Hematopoietic multipotent progenitor cell treated with erythropoietin and hydrocortisone succinate and interleukin-3 and kit ligand, for 8 days (in vitro differentiated cells): Measurements from ENCODE around the gene OSM.
"Not testable (repeated sequence)": the region's sequence is repeated elsewhere in the genome, so short reads cannot be mapped to it uniquely, and the experiment has no call there.

Experiments used
- DNase-seq: peaks from one replicate; pipeline ENCODE4 v3.0.0-alpha.2; 2015

Gene OSM

DNA sequence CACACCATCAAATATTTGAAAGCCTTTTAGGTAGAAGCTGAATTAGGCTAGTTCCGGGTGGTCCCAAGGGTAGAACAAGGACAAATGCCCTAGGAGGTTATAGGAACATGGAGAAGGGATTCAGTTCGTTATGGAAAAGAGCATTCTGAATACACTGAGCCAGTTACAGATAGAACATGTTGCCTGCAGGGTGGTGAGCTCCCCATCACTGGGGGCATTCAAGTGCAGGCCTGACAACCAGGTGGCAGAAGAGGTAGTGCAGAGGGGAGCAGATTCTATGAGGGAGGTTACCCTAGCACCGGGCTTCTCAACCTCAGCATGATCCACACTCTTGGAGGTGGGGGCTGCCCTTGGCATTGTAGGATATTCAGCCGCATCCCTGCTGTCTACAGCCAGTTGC is 44.3 kb downstream of the OSM start:
- no peak for DNase-seq

DNA sequence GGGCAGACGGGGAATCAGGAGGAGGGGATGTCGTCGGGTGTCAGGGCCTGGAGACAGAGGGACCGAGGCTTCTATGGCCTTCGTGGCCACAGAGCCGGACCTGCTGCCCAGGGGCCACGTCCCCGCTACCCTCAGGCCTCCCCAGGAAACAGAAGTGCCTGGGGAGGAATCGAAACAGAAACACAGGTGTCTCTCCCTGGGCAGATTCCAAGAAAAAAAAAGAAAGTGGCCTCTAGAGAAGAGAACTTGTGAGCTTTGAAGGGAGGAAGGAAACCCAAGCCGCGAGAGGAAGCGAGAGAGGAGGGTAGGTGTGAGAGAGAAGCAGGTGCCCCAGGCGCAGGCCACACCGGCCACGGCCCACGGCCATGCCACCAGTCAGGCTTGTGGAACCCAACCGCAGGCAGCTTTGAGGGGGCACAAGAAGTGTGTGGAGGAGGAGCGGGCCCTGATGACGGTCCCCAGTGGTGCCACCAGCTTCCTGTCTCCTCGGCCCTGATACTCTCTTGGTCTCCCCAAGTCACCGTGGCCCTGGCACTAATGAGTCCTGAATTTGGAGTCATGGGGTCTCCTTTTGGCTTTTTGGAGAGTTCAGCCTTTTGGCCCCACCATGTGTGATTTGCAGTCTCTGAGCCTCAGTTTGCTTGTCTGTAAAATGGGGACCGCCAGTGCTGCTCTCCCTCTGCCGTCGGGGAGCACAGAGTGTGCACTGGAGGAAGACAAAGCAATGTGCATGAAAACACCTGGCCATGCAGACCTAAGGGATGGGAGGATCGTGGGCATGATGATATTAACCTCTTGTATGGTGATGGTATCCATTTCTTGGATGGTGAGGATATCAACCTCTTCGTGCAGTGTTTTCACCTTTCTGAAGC is 45.3 kb downstream of the OSM start:
- DNase-seq, result no peak

DNA sequence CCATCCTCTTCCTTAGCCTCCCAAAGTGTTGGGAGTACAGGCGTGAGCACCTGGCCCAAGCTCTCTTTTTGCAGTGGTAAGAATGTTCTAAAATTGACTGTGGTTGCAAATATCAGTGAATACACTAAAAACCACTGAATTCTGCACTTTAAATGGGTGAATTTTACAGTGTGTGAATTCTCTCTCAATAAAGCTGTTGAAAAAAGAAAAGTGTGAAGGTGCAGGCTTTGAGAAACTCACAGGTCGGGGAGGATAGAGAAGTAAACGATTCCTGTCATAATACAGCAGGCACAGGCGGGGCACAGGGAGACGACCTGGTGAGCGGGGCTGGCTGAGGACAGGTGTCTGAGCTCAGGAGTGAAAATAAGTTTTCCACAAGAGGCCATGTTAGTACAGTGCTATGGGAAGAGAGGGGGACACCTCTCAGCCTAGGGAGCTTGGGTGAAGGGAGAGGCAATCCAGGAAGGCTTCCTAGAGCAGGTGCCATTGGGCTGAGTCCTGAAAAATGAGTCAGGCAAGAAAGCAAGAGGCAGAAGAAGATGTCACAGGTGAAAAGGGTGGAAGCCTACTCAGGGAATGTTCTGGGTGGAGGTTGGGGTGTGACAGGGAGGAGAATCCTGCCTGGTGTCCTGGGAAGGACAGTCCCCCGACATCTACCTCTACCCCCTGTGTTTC is 46.2 kb downstream of the OSM start:
- no peak for DNase-seq

DNA sequence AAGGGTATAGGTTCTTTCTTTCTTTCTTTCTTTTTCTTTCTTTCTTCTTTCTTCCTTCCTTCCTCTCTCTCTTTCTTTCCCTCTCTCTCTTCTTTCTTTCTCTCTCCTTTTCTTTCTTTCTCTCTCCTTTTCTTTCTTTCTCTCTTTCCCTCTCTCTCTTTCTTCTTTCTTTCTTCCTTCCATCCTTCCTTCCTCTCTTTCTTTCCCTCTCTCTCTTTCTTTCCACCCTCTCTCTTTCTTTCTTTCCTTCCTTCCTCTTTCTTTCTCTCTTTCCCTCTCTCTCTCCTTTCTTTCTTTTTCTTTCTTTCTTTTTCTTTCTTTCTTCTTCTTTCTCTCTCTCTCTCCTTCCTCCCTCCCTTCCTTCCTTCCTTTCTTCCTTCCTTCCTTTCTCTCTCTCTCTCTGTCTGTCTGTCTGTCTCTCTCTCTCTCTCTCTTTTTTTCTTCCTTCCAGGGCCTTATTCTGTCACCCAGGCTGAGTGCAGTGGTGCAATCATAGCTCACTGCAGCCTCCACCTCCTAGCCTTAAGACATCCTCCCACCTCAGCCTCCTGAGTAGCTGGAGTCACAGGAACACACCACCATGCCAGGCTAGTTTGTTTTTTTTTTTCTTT is 46.9 kb downstream of the OSM start:
- DNase-seq, result no peak

DNA sequence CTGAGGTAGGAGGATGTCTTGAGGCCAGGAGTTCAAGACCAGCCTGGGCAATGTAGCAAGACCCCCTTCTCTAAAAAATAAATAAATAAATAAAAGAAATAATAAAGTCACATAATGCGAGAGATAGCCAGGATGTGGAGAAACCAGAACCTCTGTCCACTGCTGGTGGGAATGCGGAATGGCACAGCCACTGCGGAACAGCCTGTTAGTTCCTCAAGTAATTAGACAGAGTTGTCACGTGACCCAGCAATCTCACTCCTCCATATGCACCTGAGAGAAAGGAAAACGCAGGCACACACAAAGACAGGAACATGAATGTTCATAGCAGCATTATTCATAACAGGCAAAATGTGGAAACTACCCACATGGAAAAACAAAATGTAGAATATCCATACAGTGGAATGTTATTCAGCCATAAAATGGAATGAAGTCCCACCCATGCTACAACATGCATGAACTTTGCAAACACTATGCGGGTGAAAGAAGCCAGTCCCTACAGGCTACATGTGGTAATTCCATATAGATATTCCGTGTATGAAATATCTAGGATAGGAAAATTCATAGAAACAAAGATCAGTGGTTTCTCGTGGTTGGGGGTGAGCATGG is 47.5 kb downstream of the OSM start:
- DNase-seq, result no peak

DNA sequence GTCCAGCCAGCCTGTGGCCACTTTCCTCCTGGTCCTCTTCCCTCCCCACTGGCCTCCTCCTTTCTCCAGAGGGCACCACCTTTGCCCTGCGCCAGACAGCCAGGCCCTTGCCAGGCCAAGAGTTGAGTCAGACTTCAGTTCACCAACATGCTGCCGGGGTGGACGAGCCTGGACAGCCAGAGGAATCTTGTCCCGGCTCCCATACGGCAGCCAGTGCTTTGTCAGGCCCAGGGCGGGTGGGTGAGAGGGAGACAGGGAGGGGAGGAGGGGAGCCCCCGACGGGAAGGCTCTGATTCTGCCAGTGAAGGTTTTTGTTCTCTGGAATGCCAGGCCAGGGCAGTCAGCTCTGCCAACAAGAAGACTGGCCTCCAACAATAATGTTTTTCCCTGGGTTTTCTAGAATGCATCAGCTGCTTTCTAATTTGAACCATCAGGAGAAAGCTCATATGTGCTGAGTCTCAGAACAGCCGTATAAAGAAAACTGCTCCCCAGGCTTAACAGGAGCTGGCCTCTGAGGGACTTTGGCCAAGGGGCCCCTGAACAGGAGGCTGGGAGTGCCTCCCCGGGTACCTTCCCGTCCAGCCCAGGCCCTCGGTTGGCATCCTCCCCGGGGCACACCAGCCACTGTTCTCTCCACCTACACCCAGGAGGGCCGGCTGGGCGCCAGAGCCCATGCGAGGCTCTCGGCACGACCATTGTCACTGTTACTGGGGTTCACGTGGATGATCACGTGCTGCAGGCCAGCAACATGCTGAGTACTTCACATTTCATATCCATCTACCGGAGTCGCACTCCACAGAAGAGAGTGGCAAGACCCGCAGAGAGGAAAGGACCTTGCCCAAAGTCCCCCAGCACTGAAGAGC is 48.7 kb downstream of the OSM start:
- no peak for DNase-seq

DNA sequence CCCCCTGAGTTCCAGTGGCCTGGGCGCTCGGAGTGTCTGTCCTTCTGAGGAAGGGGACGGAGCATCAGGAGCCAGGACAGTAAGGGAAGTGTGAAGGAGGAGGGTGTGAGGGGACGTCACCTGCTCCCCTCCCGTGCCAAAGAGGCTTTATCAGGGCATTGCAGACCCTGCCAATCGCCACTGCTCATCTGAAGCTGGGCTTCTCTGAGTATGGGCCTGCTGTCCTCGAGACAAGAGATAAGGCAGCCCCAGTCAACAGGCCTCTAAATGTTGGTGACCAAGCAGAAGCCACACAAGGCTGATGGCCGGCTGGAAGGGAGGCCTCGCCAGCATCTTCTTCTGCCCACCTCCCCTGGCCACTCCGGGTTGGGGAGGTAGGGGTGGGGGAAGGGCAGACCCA is 49.9 kb downstream of the OSM start:
- DNase-seq, result peak; percentile 96

DNA sequence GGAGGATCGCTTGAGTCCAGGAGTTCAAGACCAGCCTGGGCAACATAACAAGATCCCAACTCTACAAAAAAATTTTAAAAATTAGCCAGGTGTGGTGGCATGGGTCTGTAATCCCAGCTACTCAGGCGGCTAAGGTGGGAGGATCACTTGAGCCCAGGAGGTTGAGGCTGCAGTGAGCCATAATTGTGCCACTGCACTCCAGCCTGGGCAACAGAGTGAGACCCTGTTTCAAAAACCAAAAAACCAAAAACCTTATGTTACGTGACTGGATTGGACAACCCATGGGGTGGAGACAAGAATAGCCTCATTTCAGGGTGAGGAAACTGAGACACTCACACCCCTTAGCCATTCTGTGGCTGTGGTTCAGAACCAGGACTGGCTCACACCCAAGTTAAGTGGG is 50.4 kb downstream of the OSM start:
- DNase-seq, result not testable (repeated sequence)

DNA sequence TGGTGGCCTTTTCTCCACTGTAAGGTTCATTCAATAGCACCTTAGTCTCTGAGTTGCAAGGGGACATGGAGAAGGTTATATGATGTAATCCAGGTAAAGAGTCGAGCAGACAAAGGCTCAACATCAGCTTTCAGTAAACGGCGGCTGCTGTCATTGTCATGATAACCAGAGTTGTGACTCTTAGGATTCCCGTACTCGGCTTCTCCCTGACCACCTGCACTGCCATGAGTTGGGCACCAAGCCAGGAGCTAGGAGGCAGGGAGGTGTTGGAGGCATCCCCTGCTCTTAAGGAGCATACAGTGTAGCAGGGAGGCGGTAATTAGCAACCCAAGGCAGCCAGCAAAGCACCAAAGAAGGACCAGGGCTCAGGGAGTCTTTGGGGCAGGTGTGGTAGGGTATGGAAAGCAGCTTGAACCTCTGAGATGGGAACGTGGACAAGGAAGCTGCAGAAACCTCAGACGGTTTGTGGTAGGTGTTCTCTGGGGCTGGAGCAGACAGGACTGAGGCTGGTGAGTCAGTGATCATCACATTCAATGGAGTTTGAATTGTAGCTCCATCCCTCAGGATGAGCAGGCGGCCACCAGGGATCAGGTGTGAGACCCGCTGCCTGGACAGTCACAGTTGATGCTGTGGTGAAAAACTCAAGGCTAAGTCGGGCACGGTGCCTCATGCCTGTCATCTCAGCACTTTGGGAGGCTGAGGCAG is 51.8 kb downstream of the OSM start:
- DNase-seq, result no peak

DNA sequence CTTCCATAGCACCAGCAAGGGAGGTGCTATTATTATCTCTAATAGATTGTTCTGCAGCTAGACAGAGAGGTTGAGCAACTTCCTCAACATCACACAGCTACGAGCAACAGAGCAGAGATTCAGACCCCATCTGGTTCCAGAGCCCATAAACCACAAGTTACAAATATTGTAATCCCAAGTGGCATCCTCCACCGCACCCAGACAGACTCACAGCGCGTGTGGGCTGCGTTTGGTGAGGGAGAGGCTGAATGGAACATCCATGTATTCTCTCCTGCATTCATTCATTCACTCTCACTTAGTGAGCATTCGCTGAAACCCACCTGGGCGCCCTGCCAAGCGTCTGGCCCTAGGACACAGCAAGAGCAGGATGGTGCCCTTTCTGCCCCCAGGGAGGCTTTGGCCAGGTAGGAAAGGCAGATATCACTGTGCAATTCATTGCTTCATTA is 53.6 kb downstream of the OSM start:
- peak; percentile 20 for DNase-seq
